Lung (tissue), 12 donors: ENCODE results near the gene ADAMTS16. TPM values are rescaled to one million over a fixed set of nuclear protein-coding genes. Genes with fewer than 3 reads are reported as not detected.

Experiments used
- ATAC-seq: fragments of 200-7000 bp; cut with Tn5 transposase; one replicate; pipeline ENCODE4 v1.9.1; 2020; ENCODE audit warnings: moderate number of reproducible peaks; ENCODE audit not compliant: insufficient read depth, low FRiP score
- DNase-seq, 3 donors: peaks; one replicate each; pipeline ENCODE4 v3.0.0-alpha.2; 2013 to 2017
- H3K27ac ChIP-seq, 2 donors: one replicate each; pipeline ENCODE4 v1.5.1; 2013; ENCODE audit warnings: mild to moderate bottlenecking in 2 of 2, moderate library complexity in 2 of 2, control low read depth in 1 of 2, inconsistent platforms in 1 of 2, low read depth in 1 of 2, low read length in 1 of 2
- H3K27me3 ChIP-seq, 3 donors: one replicate each; pipeline ENCODE4 v1.5.1; 2013; ENCODE audit warnings: low read length in 2 of 3; ENCODE audit not compliant: control insufficient read depth in 3 of 3, insufficient read depth in 3 of 3
- H3K36me3 ChIP-seq, 4 donors: one replicate each; pipeline ENCODE4 v1.5.1; 2013; ENCODE audit warnings: low read length in 4 of 4, mild to moderate bottlenecking in 1 of 4, moderate library complexity in 1 of 4; ENCODE audit not compliant: control insufficient read depth in 4 of 4, insufficient read depth in 4 of 4
- H3K4me1 ChIP-seq, 5 donors: one replicate each; pipeline ENCODE4 v1.5.1; 2013; ENCODE audit warnings: low read length in 5 of 5, mild to moderate bottlenecking in 2 of 5, moderate library complexity in 1 of 5; ENCODE audit not compliant: control insufficient read depth in 5 of 5, insufficient read depth in 5 of 5
- H3K4me3 ChIP-seq: one replicate; pipeline ENCODE4 v1.5.1; 2013; ENCODE audit warnings: mild to moderate bottlenecking, control low read depth, moderate library complexity
- H3K9ac ChIP-seq, 2 donors: one replicate each; pipeline ENCODE4 v1.5.1; 2013; ENCODE audit warnings: low read length in 2 of 2, control low read depth in 1 of 2; ENCODE audit not compliant: insufficient read depth in 1 of 2
- H3K9me3 ChIP-seq, 4 donors: one replicate each; pipeline ENCODE4 v1.5.1; 2013; ENCODE audit warnings: low read length in 3 of 4, mild to moderate bottlenecking in 1 of 4, moderate library complexity in 1 of 4; ENCODE audit not compliant: control insufficient read depth in 4 of 4, insufficient read depth in 3 of 4
- WGBS, 2 donors: extraction: QIAGEN DNeasy Blood & Tissue Kit; methylation state at CpG; one replicate each; pipeline ENCODE4 v1.1.7; 2013; 5-methylcytosine and 5-hydroxymethylcytosine counted together
- polyA plus RNA-seq, 2 donors: library from polyadenylated mRNA; stranded (reverse); fragments of 200-250 nt; gene quantifications; one replicate each; pipeline ENCODE4 v1.2.1, GENCODE V29; 2013
- total RNA-seq, 2 donors: library from RNA; depleted of rRNA in 1 of 2; stranded (reverse); fragments of >200 nt in 1 of 2; gene quantifications; one replicate each; pipeline ENCODE4 v1.2.1, GENCODE V29; 2014 to 2021
- TF ChIP-seq, protein P1 (sequence below): IDR thresholded peaks from 2 replicates; pipeline ENCODE4 v1.5.1; 2012; ENCODE audit warnings: mild to moderate bottlenecking; ENCODE audit errors: control extremely low read depth, extremely low read depth
- donor health status: control.
- donor health status: control.
- donor health status: Bipolar disorder and iron deficiency.
- donor health status: healthy.
- donor health status: DM: yes; HTN: yes; CAD: no.

The ADAMTS16 gene
- total and polyA plus RNA-seq, 4 donors = 0.09 to 0.97 TPM; not detected in 2

DNA sequence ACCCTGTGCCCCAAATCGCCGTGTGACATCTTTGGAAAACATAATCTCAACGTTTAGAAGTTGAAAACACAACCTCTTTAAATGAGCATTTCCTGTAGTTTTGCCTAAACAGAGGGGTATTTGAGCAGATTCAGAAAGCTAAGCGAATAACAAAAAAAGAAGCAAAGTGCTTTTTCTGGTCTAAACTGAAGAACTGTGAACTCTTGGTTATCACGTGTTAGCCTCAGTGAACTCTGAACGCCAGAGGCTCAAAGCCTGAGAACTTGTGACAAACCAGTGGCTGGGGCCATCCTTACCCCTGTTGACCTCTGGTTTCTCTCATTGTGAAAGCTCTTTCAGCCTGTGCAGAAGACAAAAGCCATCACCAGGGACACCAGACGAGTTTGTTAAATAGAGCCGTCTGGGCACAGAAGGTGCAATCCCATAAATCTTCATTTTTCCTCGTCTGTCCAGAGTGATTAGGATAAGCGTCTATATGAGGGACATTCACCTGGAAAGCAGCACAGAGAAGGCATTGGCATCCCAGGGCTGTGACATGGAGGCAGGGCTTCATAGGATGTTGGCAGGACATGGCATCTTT is 220.9 kb downstream of the ADAMTS16 start:
- no peak for ATAC-seq
- H3K9ac ChIP-seq = no peak overlapping the region
- no peaks in the 10 kb centered on the region for H3K27me3 ChIP-seq
- WGBS, 2 donors = 74 to 77% methylated on average over 10 of the region's 10 CpGs
- H3K9me3 ChIP-seq = peaks cover 0 to 2% (median 0%) of the 10 kb centered on the region in 4 donors
- H3K27ac ChIP-seq = no peak overlapping the region
- H3K4me3 ChIP-seq = no peak overlapping the region
- no peaks in the 10 kb centered on the region for H3K36me3 ChIP-seq
- H3K4me1 ChIP-seq = no peaks in the 10 kb centered on the region
- TF ChIP-seq, protein P1, sequence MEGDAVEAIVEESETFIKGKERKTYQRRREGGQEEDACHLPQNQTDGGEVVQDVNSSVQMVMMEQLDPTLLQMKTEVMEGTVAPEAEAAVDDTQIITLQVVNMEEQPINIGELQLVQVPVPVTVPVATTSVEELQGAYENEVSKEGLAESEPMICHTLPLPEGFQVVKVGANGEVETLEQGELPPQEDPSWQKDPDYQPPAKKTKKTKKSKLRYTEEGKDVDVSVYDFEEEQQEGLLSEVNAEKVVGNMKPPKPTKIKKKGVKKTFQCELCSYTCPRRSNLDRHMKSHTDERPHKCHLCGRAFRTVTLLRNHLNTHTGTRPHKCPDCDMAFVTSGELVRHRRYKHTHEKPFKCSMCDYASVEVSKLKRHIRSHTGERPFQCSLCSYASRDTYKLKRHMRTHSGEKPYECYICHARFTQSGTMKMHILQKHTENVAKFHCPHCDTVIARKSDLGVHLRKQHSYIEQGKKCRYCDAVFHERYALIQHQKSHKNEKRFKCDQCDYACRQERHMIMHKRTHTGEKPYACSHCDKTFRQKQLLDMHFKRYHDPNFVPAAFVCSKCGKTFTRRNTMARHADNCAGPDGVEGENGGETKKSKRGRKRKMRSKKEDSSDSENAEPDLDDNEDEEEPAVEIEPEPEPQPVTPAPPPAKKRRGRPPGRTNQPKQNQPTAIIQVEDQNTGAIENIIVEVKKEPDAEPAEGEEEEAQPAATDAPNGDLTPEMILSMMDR = no peak
- DNase-seq = no peak

DNA sequence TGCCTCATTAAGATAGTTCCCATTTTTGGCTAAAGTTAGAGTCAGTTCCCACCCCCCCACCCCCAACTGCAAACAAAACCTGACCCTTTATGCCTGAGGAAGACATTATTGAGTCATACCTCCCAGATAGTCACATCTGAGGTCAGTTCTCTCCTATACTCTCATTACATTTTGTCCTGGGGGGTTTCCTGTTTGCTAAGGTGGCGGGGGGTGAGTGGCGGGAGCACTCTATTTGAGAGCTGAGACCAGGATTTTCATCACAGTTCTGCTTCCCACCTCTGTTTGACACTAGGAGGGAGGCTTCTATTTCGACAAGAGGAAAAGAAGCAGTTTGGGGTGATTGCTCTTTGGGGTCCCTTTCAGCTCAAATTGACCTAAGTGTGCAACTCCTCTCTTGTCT is 222.9 kb downstream of the ADAMTS16 start:
- TF ChIP-seq, protein P1 = no peak
- ATAC-seq (no peak), DNase-seq (no peak)
- H3K4me1 ChIP-seq = no peaks in the 10 kb centered on the region
- H3K27ac ChIP-seq = no peak overlapping the region
- H3K9me3 ChIP-seq = peaks cover 0 to 2% (median 0%) of the 10 kb centered on the region in 4 donors
- no peak overlapping the region for H3K4me3 ChIP-seq
- no peak overlapping the region for H3K9ac ChIP-seq
- no peaks in the 10 kb centered on the region for H3K27me3 ChIP-seq
- H3K36me3 ChIP-seq = no peaks in the 10 kb centered on the region
- 84 to 93% methylated on average over 3 of the region's 3 CpGs for WGBS, 2 donors

DNA sequence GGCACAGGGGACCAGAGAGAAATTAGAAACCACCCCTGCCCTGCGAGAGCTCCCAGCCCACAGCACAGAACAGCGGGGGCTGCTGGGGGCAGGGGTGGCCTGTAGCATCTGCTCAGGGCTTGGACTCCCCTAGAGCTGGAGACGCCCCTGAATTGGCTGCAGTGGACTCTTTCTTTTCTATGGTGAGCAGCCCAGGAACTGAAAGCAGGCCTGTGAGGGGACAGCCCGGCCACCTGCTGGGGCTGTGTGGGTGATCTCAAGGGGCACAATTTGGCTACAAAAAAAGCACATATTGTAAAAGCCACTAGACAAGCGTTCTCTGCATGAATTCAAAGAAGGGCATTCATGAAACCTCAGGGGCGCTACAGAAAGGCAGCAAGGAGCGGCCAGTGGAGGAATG is 224.8 kb downstream of the ADAMTS16 start:
- H3K27ac ChIP-seq = no peak overlapping the region
- DNase-seq = no peak
- H3K4me3 ChIP-seq = no peak overlapping the region
- H3K4me1 ChIP-seq = no peaks in the 10 kb centered on the region
- peaks cover 0 to 2% (median 0%) of the 10 kb centered on the region in 4 donors for H3K9me3 ChIP-seq
- H3K36me3 ChIP-seq = no peaks in the 10 kb centered on the region
- H3K9ac ChIP-seq = no peak overlapping the region
- no peak for ATAC-seq
- no peaks in the 10 kb centered on the region for H3K27me3 ChIP-seq
- WGBS, 2 donors = 92 to 94% methylated on average over 7 of the region's 7 CpGs
- TF ChIP-seq, protein P1 = no peak

DNA sequence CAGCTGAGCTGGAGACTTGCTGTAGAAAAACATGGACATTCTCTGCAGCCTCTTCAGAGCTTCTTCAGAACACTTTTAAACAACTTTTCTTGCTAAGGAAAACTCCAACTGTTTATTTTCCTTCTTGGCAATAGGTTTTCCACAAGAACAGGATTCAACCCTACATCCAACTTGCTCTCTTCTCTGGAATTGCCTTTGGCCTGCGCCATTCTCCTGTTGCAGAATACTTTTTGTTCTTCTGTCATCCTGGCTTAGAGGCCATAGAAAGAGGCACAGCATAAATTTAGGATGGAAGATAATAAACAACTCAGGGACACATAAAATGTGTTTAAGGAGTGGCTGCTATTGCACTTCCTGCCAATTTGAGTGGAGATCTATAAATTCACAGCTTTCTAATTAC is 227.6 kb downstream of the ADAMTS16 start:
- ATAC-seq = no peak
- Histone ChIP-seq H3K4me3 (no peak overlapping the region), H3K36me3 (no peaks in the 10 kb centered on the region), H3K27ac (no peak overlapping the region), H3K27me3 (no peaks in the 10 kb centered on the region), H3K9me3 (no peaks in the 10 kb centered on the region), H3K9ac (no peak overlapping the region), H3K4me1 (no peaks in the 10 kb centered on the region)
- TF ChIP-seq, protein P1 = no peak
- DNase-seq = no peak
- 80 to 81% methylated on average over 1 of the region's 1 CpG for WGBS, 2 donors
